Stimulated activated naive CD8-positive, alpha-beta T cell treated with anti-CD3 and anti-CD28 coated beads, Interleukin-15, Interleukin-2, amounts not matched to agents 100 ng/mL and 50 ng/mL, for 24 hours (primary cell): ENCODE results near the gene FNIP1.
"Not testable (repeated sequence)": the region's sequence is repeated elsewhere in the genome, so short reads cannot be mapped to it uniquely, and the experiment has no call there.

Experiments
- H3K27ac Mint-ChIP-seq: one replicate; pipeline ENCODE4 v1.8.0; 2021; ENCODE audit warnings: mild to moderate bottlenecking, mixed read lengths
- H3K27me3 Mint-ChIP-seq: one replicate; pipeline ENCODE4 v1.8.0; 2021; ENCODE audit warnings: mixed read lengths
- H3K36me3 Mint-ChIP-seq: one replicate; pipeline ENCODE4 v1.8.0; 2021; ENCODE audit warnings: low read depth, mixed read lengths
- H3K4me1 Mint-ChIP-seq: one replicate; pipeline ENCODE4 v1.8.0; 2021; ENCODE audit warnings: low read depth, mixed read lengths
- H3K4me3 Mint-ChIP-seq: one replicate; pipeline ENCODE4 v1.8.0; 2021; ENCODE audit warnings: mild to moderate bottlenecking, mixed read lengths
- H3K9me3 Mint-ChIP-seq: one replicate; pipeline ENCODE4 v1.8.0; 2021; ENCODE audit warnings: mixed read lengths

FNIP1 gene

DNA sequence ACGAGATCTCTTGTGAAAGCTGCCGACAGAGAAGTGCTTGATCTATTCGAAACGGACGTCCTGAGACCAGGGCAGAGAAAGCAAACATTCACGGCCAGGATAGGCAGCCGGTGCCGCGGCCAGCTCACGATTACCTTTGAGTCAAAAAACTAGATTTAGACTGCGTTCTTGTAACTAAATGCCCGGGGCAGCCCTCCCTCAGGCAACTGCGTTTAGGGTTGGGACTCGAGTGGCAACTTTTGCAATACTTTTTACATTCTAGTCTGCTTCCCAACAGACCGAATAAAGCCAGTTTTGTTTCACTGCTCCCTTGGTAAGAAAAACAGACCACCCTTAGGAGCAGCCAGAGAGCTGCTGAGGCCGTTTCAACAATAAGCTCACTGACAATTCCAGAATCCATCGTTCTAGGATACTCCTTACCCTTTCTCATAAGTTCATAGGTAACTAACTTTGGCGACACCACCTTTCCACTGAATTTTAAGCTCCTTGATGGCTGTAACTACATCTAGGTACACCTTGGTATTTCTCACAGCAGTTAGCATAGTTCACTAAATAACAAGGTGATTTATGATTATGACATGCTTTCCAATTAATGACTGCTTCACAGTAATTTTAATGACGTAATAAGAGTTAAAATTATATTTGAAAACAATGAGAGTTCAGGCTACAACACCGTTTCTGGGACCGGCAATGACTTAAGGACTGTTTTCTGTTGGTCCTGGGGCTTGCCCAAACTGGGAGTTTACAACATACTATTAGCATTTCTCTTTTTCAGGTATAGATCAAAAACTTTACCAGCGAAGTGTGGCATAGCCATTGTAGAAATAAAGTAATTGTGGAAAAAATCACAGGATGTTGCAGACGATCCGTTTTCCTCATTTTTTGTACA lies 160.9 kb downstream of the FNIP1 start:
- no peaks in the 10 kb centered on the region for H3K27me3 Mint-ChIP-seq
- H3K27ac Mint-ChIP-seq = peak overlapping the region; percentile 94
- no peaks in the 10 kb centered on the region for H3K9me3 Mint-ChIP-seq
- no peaks in the 10 kb centered on the region for H3K36me3 Mint-ChIP-seq
- H3K4me1 Mint-ChIP-seq = peaks cover 44% of the 10 kb centered on the region
- H3K4me3 Mint-ChIP-seq = peak overlapping the region; percentile 94

DNA sequence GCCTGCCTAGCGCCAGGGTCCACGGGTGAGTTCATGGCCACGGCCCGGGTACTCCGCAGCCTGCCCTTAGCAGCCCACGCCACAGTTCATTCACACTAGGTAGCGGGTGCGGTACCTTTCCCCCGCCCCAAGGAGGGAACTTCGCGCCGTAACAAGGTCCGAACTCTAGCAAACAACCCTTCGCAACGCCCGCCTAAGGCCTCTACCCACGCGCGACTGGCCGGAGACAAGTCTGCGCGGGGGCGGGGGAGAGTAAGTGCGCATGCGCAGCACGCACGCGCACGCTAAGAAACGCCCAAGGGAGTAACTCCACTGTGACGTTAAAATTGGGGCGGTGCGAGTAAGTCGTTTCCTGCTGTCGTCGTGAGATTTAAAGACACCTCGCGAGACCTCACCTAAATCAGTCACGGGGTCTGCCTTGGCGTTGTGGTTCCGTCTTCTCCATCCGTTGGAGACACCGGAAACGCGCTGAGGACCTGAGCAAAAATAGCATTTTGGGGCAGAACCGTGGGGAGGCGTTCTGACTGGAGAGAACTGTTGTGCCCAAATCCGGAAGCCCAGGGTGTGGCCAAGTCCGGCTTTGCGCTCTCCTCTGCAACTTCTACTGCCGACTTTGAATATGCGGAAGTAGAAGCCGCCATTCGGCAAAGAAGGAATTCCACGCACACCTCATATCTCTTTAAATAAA lies 161.7 kb downstream of the FNIP1 start, which contains the start of gene RAPGEF6:
RAPGEF6 (minus strand) TSS at position 234 of the 688 bp plus-strand sequence; CDS start at position 35, 199 bp downstream.
- Mint-ChIP-seq H3K4me3 (peak within 1 kb of the TSS; percentile 94), H3K27ac (peak within 1 kb of the TSS; percentile 94), H3K36me3 (no peaks in the 10 kb centered on the region), H3K9me3 (no peaks in the 10 kb centered on the region), H3K4me1 (peaks cover 36% of the 10 kb centered on the region), H3K27me3 (no peaks in the 10 kb centered on the region)

DNA sequence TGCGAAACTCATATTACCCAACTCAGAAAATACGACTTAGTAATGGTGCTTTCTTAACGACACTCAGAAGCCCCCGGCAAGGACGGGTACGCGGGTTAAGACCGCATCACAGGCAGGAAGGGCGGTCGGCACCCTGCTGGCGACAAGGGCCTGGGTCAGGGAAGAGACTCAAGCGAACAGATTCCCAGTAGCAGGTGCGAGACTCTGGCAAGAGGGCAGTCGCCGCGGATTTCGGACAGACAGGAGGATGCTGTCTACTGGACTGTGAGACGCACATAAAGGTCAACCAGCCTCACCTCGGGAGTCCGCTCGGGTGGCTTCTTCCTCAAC lies 162.2 kb downstream of the FNIP1 start:
- peak overlapping the region; percentile 94 for H3K27ac Mint-ChIP-seq
- H3K36me3 Mint-ChIP-seq = no peaks in the 10 kb centered on the region
- H3K4me1 Mint-ChIP-seq = peaks cover 36% of the 10 kb centered on the region
- no peaks in the 10 kb centered on the region for H3K27me3 Mint-ChIP-seq
- H3K4me3 Mint-ChIP-seq = peak overlapping the region; percentile 94
- H3K9me3 Mint-ChIP-seq = no peaks in the 10 kb centered on the region

GRCh38 chr5:131634238-131634637 lies 162.6 kb downstream of the FNIP1 start:
- H3K27me3 Mint-ChIP-seq = no peaks in the 10 kb centered on the region
- H3K9me3 Mint-ChIP-seq = no peaks in the 10 kb centered on the region
- H3K27ac Mint-ChIP-seq = peak overlapping the region; percentile 94
- peaks cover under 1% of the 10 kb centered on the region for H3K36me3 Mint-ChIP-seq
- H3K4me1 Mint-ChIP-seq = peaks cover 36% of the 10 kb centered on the region
- H3K4me3 Mint-ChIP-seq = peak overlapping the region; percentile 94

- Mint-ChIP-seq H3K9me3 (no peaks in the 10 kb centered on the region), H3K36me3 (peaks cover 5% of the 10 kb centered on the region), H3K27me3 (no peaks in the 10 kb centered on the region), H3K4me3 (peak overlapping the region; percentile 94), H3K4me1 (peaks cover 36% of the 10 kb centered on the region), H3K27ac (peak overlapping the region; percentile 94)
Measured at GRCh38 chr5:131633830-131634229, 163.0 kb downstream of the FNIP1 start.

DNA sequence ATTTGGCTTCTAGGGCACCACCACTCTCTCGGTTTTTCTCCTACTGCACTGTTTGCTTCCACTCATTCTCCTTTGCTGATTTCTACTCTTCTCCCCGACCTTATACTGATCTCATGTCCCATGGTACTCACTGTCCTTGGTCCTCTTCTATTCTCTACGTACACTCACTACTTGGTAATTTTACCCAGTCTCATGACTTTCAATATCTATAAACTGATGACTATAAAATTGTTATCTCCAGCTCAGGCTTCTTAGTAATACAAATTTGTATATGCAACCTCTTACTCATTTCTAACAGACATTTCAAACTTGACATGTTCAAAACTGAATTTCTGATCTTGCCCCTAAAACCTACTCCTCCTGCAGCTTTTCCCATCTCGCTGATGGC lies 165.9 kb downstream of the FNIP1 start:
- peaks cover 11% of the 10 kb centered on the region for H3K36me3 Mint-ChIP-seq
- H3K4me1 Mint-ChIP-seq = peaks cover 46% of the 10 kb centered on the region
- no peaks in the 10 kb centered on the region for H3K27me3 Mint-ChIP-seq

GRCh38 chr5:131630208-131630962 lies 166.4 kb downstream of the FNIP1 start:
- Mint-ChIP-seq H3K4me3 (no peak overlapping the region), H3K27me3 (no peaks in the 10 kb centered on the region), H3K9me3 (no peaks in the 10 kb centered on the region), H3K27ac (no peak overlapping the region), H3K36me3 (peaks cover 14% of the 10 kb centered on the region), H3K4me1 (peaks cover 49% of the 10 kb centered on the region)

More for the DNA sequence above, 165.9 kb downstream of the FNIP1 start:
- Mint-ChIP-seq H3K27ac (no peak overlapping the region), H3K9me3 (no peaks in the 10 kb centered on the region), H3K4me3 (no peak overlapping the region)

DNA sequence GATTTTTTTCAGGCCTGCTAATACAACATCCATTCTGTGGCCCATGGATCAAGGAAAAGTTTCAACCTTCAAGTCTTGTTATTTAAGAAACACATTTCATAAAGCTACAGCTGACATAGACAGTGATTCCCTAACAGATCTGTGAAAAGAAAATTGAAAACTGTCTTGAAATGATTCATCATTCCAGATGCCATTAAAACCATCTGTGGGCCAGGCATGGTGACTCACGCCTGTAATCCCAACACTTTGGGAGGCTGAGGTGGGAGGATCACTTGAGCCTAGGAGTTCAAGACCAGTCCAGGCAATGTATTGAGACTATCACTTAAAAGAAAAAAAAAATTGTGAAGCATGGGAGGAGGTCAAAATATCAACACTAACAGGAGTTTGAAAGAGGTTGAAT lies 167.8 kb downstream of the FNIP1 start:
- Mint-ChIP-seq H3K27me3 (no peaks in the 10 kb centered on the region), H3K4me1 (peaks cover 50% of the 10 kb centered on the region), H3K4me3 (peak overlapping the region; percentile 47), H3K36me3 (peaks cover 20% of the 10 kb centered on the region), H3K9me3 (no peaks in the 10 kb centered on the region), H3K27ac (peak overlapping the region; percentile 75)

GRCh38 chr5:131627207-131627865 lies 169.5 kb downstream of the FNIP1 start:
- H3K36me3 Mint-ChIP-seq = peaks cover 34% of the 10 kb centered on the region
- H3K9me3 Mint-ChIP-seq = no peaks in the 10 kb centered on the region
- no peak overlapping the region for H3K4me3 Mint-ChIP-seq
- no peaks in the 10 kb centered on the region for H3K27me3 Mint-ChIP-seq
- no peak overlapping the region for H3K27ac Mint-ChIP-seq
- H3K4me1 Mint-ChIP-seq = peaks cover 53% of the 10 kb centered on the region

DNA sequence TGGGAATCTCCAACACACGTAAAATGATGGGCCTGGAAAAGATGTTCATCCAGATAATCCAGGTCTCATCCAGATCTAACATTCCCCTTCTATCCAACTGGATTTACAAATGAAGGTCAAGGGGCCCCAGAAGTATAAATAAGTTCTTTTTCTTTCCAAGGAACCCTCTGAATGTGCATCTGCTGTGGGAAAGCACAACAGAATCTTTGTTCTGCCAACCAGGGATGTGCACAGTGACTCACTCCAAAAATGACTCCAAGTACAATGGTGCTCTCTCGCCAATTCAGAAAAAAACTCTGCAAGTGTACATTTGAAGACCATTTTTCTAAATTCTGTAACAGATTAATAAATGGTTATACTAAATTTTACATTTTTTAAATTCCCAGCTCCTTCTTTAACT lies 174.2 kb downstream of the FNIP1 start:
- peaks cover 67% of the 10 kb centered on the region for H3K4me1 Mint-ChIP-seq
- no peak overlapping the region for H3K4me3 Mint-ChIP-seq
- H3K9me3 Mint-ChIP-seq = no peaks in the 10 kb centered on the region
- H3K27ac Mint-ChIP-seq = no peak overlapping the region
- H3K36me3 Mint-ChIP-seq = peaks cover 43% of the 10 kb centered on the region
- no peaks in the 10 kb centered on the region for H3K27me3 Mint-ChIP-seq

GRCh38 chr5:131621164-131621563 lies 175.7 kb downstream of the FNIP1 start:
- peaks cover 49% of the 10 kb centered on the region for H3K36me3 Mint-ChIP-seq
- not testable (repeated sequence) for H3K27ac Mint-ChIP-seq, H3K9me3 Mint-ChIP-seq, H3K4me3 Mint-ChIP-seq, H3K27me3 Mint-ChIP-seq
- H3K4me1 Mint-ChIP-seq = peaks cover 68% of the 10 kb centered on the region

- Mint-ChIP-seq H3K4me1 (peaks cover 70% of the 10 kb centered on the region), H3K4me3 (no peak overlapping the region), H3K27me3 (no peaks in the 10 kb centered on the region), H3K36me3 (peaks cover 56% of the 10 kb centered on the region), H3K27ac (no peak overlapping the region), H3K9me3 (no peaks in the 10 kb centered on the region)
Measured at GRCh38 chr5:131619102-131619501, 177.7 kb downstream of the FNIP1 start.

DNA sequence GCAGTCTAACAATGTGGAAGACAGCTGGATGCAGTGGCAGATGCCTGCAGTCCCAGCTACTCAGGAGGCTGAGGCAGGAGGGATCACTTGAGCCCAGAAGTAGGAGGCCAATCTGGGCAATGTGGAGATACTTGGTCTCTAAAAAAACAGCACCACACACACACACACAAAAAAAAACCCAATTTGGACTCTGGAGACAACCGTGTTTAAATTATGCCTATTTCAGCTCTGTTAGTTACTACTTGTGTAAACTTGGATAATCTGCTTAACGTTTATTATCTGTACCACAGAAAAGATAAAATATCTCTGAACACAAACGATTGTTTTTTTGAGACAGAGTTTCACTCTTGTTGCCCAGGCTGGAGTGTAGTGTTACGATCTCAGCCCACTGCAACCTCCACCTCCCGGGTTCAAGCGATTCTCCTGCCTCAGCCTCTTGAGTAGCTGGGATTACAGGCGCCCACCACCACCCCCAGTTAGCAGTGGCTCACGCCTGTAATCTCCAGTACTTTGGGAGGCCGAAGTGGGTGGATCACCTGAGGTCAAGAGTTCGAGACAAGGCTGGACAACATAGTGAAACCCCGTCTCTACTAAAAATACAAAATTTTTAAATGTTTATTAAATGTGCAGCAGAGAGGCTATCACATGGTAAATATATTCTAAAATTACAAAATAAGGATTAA lies 179.5 kb downstream of the FNIP1 start:
- no peaks in the 10 kb centered on the region for H3K27me3 Mint-ChIP-seq
- peaks cover 66% of the 10 kb centered on the region for H3K4me1 Mint-ChIP-seq
- H3K4me3 Mint-ChIP-seq = no peak overlapping the region
- no peaks in the 10 kb centered on the region for H3K9me3 Mint-ChIP-seq
- peak overlapping the region; percentile 52 for H3K27ac Mint-ChIP-seq
- peaks cover 47% of the 10 kb centered on the region for H3K36me3 Mint-ChIP-seq

DNA sequence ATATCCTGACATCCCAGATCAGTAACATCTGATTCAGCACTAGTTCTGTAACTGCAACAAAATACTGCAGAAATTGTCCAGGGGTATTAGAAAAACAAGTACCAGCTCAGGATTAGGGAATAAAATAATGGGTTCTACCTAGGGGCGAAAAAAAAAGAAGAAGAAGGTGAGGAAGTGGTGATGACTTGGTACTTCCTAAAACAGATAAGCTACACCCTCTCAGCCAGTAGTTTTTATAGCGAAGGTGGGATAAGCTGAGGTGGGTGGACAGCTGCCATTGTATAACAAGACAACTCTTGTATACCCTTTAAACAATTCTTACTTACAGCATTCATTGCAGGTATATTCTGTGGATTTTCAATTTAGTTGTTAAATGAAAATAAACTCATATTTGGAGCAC lies 180.9 kb downstream of the FNIP1 start:
- H3K27ac Mint-ChIP-seq = no peak overlapping the region

More for the DNA sequence above, 180.9 kb downstream of the FNIP1 start:
- no peaks in the 10 kb centered on the region for H3K9me3 Mint-ChIP-seq
- H3K27me3 Mint-ChIP-seq = no peaks in the 10 kb centered on the region
- H3K4me3 Mint-ChIP-seq = no peak overlapping the region
- peaks cover 58% of the 10 kb centered on the region for H3K4me1 Mint-ChIP-seq
- peaks cover 41% of the 10 kb centered on the region for H3K36me3 Mint-ChIP-seq
